GM12878 (cell line): ENCODE results near the gene PAIP1. TPM values are rescaled to one million over a fixed set of nuclear protein-coding genes. Genes with fewer than 3 reads are reported as not detected.

Experiments
- ATAC-seq: fragments of 200-7000 bp; cut with Tn5 transposase; 3 replicates; pipeline ENCODE4 v1.9.1; 2020; ENCODE audit warnings: mild to moderate bottlenecking, moderate library complexity
- BruUV-seq: library from RNA; stranded (reverse); fragments of 400-500 nt; replicated peaks from 2 replicates; lab custom pipeline; 2021; lab: Mats Ljungman, UMichigan
- CTCF ChIA-PET: fragments of 300-600 bp; sonication (Branson Sonifier 250); formaldehyde crosslinking; extraction: SDS; loops from one replicate; lab custom pipeline; 2021; ENCODE audit warnings: inconsistent platforms; lab: Yijun Ruan, JAX
- POLR2A ChIA-PET: fragments of 350-600 bp; formaldehyde crosslinking; extraction: SDS; loops from one replicate; lab custom pipeline; 2021; ENCODE audit warnings: inconsistent platforms; lab: Charles Lee
- RAD21 ChIA-PET: fragments of 300-600 bp; sonication (Branson Sonifier 250); formaldehyde crosslinking; loops from one replicate; lab custom pipeline; 2023; ENCODE audit warnings: antibody characterized with exemption; ENCODE audit not compliant: unreplicated experiment; lab: Charles Lee
- SMC1A ChIA-PET: fragments of 300-600 bp; sonication (Branson Sonifier 250); formaldehyde crosslinking; loops from one replicate; lab custom pipeline; 2023; ENCODE audit not compliant: unreplicated experiment, uncharacterized antibody; lab: Charles Lee
- DNase-seq: peaks from one replicate; pipeline ENCODE4 v3.0.0-alpha.2; 2011; ENCODE audit warnings: low read depth, low spot score
- FAIRE-seq: peaks from 3 replicates; lab custom pipeline; 2011; peaks lifted over from hg19 to GRCh38; lab: Jason Lieb, UNC
- H2AFZ ChIP-seq: 2 replicates; pipeline ENCODE4 v1.6.0; 2011; ENCODE audit warnings: low read depth, low read length, control low read depth; ENCODE audit not compliant: control insufficient read depth
- H3K27ac ChIP-seq: 2 replicates; pipeline ENCODE4 v1.5.1; 2011; ENCODE audit warnings: control low read depth; ENCODE audit not compliant: control insufficient read depth, insufficient read depth
- H3K27me3 ChIP-seq, 2 experiments: replicated peaks in 1 of 2; 2 replicates each; pipeline versions ENCODE4 v1.6.0 to v1.6.1; 2011; ENCODE audit warnings: low read length in 1 of 2; ENCODE audit not compliant: control insufficient read depth in 2 of 2, insufficient read depth in 2 of 2
- H3K36me3 ChIP-seq, 2 experiments: 2 replicates each; pipeline ENCODE4 v1.5.1; 2011; ENCODE audit warnings: low read length in 1 of 2; ENCODE audit not compliant: control insufficient read depth in 2 of 2, insufficient read depth in 2 of 2
- H3K4me1 ChIP-seq: 2 replicates; pipeline ENCODE4 v1.6.1; 2011; ENCODE audit warnings: mild to moderate bottlenecking, low read length, moderate library complexity, mixed read lengths; ENCODE audit not compliant: control insufficient read depth, insufficient read depth
- H3K4me2 ChIP-seq: 2 replicates; pipeline ENCODE4 v1.6.0; 2011; ENCODE audit warnings: control low read depth; ENCODE audit not compliant: control insufficient read depth, insufficient read depth
- H3K4me3 ChIP-seq: fragments of 200-600 bp; sonication (generic); 2 replicates; pipeline ENCODE4 v1.5.1; 2016
- H3K79me2 ChIP-seq: 2 replicates; pipeline ENCODE4 v1.6.0; 2011; ENCODE audit warnings: low read length; ENCODE audit not compliant: control insufficient read depth, insufficient read depth
- H3K9ac ChIP-seq: 2 replicates; pipeline ENCODE4 v1.8.0; 2011; ENCODE audit warnings: low read length, control low read depth, mixed read lengths; ENCODE audit not compliant: control insufficient read depth, insufficient read depth
- H3K9me3 ChIP-seq: replicated peaks from 3 replicates; pipeline ENCODE4 v1.5.1; 2011; ENCODE audit warnings: mild to moderate bottlenecking, low read length; ENCODE audit not compliant: control insufficient read depth, insufficient read depth
- H4K20me1 ChIP-seq: 2 replicates; pipeline ENCODE4 v1.6.0; 2011; ENCODE audit not compliant: control insufficient read depth, insufficient read depth
- CHD1 ChIP-seq: IDR thresholded peaks from 2 replicates; pipeline ENCODE4 v1.6.1; 2012; ENCODE audit warnings: low read depth, low read length, improper control_type of control experiment
- DPF2 ChIP-seq: fragments of 450-650 bp; IDR thresholded peaks from 2 replicates; pipeline ENCODE4 v1.6.1; 2017; ENCODE audit warnings: mild to moderate bottlenecking
- HDAC6 ChIP-seq: fragments of 200-600 bp; sonication (generic); IDR thresholded peaks from one replicate; pipeline ENCODE4 v1.8.0; 2017; ENCODE audit warnings: antibody characterized with exemption; ENCODE audit not compliant: unreplicated experiment
- MTA3 ChIP-seq: IDR thresholded peaks from 2 replicates; pipeline ENCODE4 v1.6.1; 2012; ENCODE audit warnings: low read length, inconsistent platforms, borderline replicate concordance
- MYC ChIP-seq: IDR thresholded peaks from 2 replicates; pipeline ENCODE4 v1.6.1; 2011; ENCODE audit warnings: mild to moderate bottlenecking, low read length, moderate library complexity, inconsistent platforms; ENCODE audit not compliant: insufficient read depth, insufficient replicate concordance, insufficient read length, severe bottlenecking
- NFYA ChIP-seq: IDR thresholded peaks from 2 replicates; pipeline ENCODE4 v1.6.1; 2011; ENCODE audit warnings: low read depth, mild to moderate bottlenecking, low read length, improper control_type of control experiment, borderline replicate concordance
- PAX8 ChIP-seq: fragments of 450-650 bp; IDR thresholded peaks from 2 replicates; pipeline ENCODE4 v1.6.1; 2017; ENCODE audit warnings: mild to moderate bottlenecking, moderate library complexity
- POLR2A ChIP-seq: IDR thresholded peaks from 2 replicates; pipeline ENCODE4 v1.6.1; 2011; ENCODE audit warnings: low read depth, mild to moderate bottlenecking, low read length
- ZSCAN29 ChIP-seq: fragments of 450-650 bp; IDR thresholded peaks from 2 replicates; pipeline ENCODE4 v1.6.1; 2017; ENCODE audit warnings: mild to moderate bottlenecking, moderate library complexity
- WGBS: methylation state at CpG from one replicate; pipeline ENCODE4 v1.1.6; 2016; ENCODE audit warnings: low lambda C conversion rate; ENCODE audit not compliant: insufficient replicate concordance, insufficient coverage; ENCODE audit errors: missing lambda C conversion rate; 5-methylcytosine and 5-hydroxymethylcytosine counted together
- in situ Hi-C: fragments of 300-500 bp; cut with MboI; formaldehyde crosslinking; loops from 9 replicates; pipeline ENCODE4 v1.14.3; 2018; ENCODE audit warnings: mixed read lengths
- intact Hi-C: fragments of 100-400 bp; cut with micrococcal nuclease; formaldehyde crosslinking; loops from one replicate; pipeline ENCODE4 v1.14.2; 2022; ENCODE audit not compliant: unreplicated experiment
- polyA plus RNA-seq, 11 experiments: library from polyadenylated mRNA; depleted of rRNA in 4 of 11; unstranded in 6 of 11; stranded (reverse) in 5 of 11; fragments of >200 nt; fragmentation: Nextera tagmentation in 4 of 11; fragmentation: Illumina TruSeq in 1 of 11; extraction: Ambion mirVana in 4 of 11; extraction: Trizol in 1 of 11; gene quantifications; 1 replicate in 1 of 11; 2 replicates in 10 of 11; pipeline versions ENCODE4 v1.2.1 to v1.2.3, GENCODE V29; 2011 to 2016; ENCODE audit warnings: inconsistent platforms in 2 of 11, missing spikeins in 2 of 11, low read depth in 1 of 11
- total RNA-seq, 4 experiments: library from RNA; depleted of rRNA in 3 of 4; stranded (reverse); fragments of >200 nt in 3 of 4; fragmentation: Illumina TruSeq in 1 of 4; extraction: Trizol in 1 of 4; gene quantifications; 2 replicates each; pipeline versions ENCODE4 v1.2.1 to v1.2.3, GENCODE V29; 2013 to 2021
- TF ChIP-seq, protein P1 (sequence below): fragments of 450-650 bp; IDR thresholded peaks from 2 replicates; pipeline ENCODE4 v1.6.1; 2018; ENCODE audit warnings: borderline replicate concordance, mild to moderate bottlenecking; ENCODE audit not compliant: partially characterized antibody
- TF ChIP-seq, protein P2 (sequence below): fragments of 450-650 bp; IDR thresholded peaks from 2 replicates; pipeline ENCODE4 v1.6.1; 2016; ENCODE audit warnings: mild to moderate bottlenecking
- TF ChIP-seq, protein P3 (sequence below): fragments of 450-650 bp; formaldehyde crosslinking; IDR thresholded peaks from 2 replicates; pipeline ENCODE4 v1.4.0; 2022; ENCODE audit warnings: mild to moderate bottlenecking, moderate library complexity
- TF ChIP-seq, protein P4 (sequence below): fragments of 150-350 bp; IDR thresholded peaks from 2 replicates; pipeline ENCODE4 v1.6.1; 2016; ENCODE audit warnings: low read depth, low read length

The PAIP1 gene
- total and polyA plus RNA-seq, 10 of the 15 experiments (the other 5 are each of a cell fraction or from before 2014, with no cell fraction given) = 37.4 to 90.9 (median 57.0) TPM

DNA sequence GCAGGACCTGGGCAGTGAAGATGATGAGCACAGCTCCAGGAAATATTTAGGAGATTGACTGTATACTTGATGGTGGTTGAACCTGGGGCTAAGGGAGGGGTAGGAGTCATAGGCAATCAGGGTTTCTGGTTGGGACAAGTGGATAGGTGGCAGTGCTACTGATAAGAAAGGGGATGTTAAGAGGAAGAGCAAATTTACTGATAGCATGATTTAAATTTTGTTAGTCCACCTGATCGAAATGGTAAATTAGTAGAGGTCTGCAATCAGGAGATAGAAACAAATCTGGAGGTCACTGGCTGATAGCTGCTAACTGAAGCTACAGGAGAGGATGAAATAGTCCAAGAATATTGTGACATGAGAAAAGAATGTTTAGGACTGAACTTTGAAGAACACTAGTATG, 36.3 kb downstream of the PAIP1 start:
- SMC1A ChIA-PET = interaction anchor here (1.0 kb wide), 1 partner anchor 8 kb away, joined by 3 read pairs; no protein-coding TSS in a partner anchor
- Histone ChIP-seq H3K9me3 (no peaks in the 10 kb centered on the region), H3K27ac (no peak overlapping the region), H3K4me2 (no peak overlapping the region), H4K20me1 (no peaks in the 10 kb centered on the region), H3K4me3 (no peak overlapping the region), H3K79me2 (no peaks in the 10 kb centered on the region; the same call in 1 of the 2 replicates), H3K36me3 (peaks cover 0 to 7% of the 10 kb centered on the region in 2 experiments; a peak in 2 of 4 replicates), H2AFZ (no peak overlapping the region), H3K27me3 (no peaks in the 10 kb centered on the region), H3K9ac (no peak overlapping the region), H3K4me1 (no peaks in the 10 kb centered on the region)
- RAD21 ChIA-PET = no interaction called here
- FAIRE-seq (no peak), DNase-seq (no peak), ATAC-seq (no peak)
- intact Hi-C loops (no loop called here), in situ Hi-C loops (no loop called here)
- CTCF ChIA-PET = interaction anchor here (0.7 kb wide), 1 partner anchor 35 kb away, joined by 3 read pairs; no protein-coding TSS in a partner anchor
- no TSS peak for BruUV-seq
- 100% methylated on average over 1 of the region's 1 CpG for WGBS
- POLR2A ChIA-PET = interaction anchor here (0.6 kb wide), 1 partner anchor 23 kb away, joined by 3 read pairs; no protein-coding TSS in a partner anchor
- TF ChIP-seq CHD1 (no peak), POLR2A (no peak), NFYA (no peak), DPF2 (no peak), ZSCAN29 (no peak), MYC (no peak), PAX8 (no peak), MTA3 (no peak), HDAC6 (no peak)
- TF ChIP-seq, protein P1, sequence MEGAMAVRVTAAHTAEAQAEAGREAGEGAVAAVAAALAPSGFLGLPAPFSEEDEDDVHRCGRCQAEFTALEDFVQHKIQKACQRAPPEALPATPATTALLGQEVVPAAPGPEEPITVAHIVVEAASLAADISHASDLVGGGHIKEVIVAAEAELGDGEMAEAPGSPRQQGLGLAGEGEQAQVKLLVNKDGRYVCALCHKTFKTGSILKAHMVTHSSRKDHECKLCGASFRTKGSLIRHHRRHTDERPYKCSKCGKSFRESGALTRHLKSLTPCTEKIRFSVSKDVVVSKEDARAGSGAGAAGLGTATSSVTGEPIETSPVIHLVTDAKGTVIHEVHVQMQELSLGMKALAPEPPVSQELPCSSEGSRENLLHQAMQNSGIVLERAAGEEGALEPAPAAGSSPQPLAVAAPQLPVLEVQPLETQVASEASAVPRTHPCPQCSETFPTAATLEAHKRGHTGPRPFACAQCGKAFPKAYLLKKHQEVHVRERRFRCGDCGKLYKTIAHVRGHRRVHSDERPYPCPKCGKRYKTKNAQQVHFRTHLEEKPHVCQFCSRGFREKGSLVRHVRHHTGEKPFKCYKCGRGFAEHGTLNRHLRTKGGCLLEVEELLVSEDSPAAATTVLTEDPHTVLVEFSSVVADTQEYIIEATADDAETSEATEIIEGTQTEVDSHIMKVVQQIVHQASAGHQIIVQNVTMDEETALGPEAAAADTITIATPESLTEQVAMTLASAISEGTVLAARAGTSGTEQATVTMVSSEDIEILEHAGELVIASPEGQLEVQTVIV = no peak
- TF ChIP-seq, protein P2, sequence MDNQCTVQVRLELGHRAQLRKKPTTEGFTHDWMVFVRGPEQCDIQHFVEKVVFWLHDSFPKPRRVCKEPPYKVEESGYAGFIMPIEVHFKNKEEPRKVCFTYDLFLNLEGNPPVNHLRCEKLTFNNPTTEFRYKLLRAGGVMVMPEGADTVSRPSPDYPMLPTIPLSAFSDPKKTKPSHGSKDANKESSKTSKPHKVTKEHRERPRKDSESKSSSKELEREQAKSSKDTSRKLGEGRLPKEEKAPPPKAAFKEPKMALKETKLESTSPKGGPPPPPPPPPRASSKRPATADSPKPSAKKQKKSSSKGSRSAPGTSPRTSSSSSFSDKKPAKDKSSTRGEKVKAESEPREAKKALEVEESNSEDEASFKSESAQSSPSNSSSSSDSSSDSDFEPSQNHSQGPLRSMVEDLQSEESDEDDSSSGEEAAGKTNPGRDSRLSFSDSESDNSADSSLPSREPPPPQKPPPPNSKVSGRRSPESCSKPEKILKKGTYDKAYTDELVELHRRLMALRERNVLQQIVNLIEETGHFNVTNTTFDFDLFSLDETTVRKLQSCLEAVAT = no peak
- TF ChIP-seq, protein P3, sequence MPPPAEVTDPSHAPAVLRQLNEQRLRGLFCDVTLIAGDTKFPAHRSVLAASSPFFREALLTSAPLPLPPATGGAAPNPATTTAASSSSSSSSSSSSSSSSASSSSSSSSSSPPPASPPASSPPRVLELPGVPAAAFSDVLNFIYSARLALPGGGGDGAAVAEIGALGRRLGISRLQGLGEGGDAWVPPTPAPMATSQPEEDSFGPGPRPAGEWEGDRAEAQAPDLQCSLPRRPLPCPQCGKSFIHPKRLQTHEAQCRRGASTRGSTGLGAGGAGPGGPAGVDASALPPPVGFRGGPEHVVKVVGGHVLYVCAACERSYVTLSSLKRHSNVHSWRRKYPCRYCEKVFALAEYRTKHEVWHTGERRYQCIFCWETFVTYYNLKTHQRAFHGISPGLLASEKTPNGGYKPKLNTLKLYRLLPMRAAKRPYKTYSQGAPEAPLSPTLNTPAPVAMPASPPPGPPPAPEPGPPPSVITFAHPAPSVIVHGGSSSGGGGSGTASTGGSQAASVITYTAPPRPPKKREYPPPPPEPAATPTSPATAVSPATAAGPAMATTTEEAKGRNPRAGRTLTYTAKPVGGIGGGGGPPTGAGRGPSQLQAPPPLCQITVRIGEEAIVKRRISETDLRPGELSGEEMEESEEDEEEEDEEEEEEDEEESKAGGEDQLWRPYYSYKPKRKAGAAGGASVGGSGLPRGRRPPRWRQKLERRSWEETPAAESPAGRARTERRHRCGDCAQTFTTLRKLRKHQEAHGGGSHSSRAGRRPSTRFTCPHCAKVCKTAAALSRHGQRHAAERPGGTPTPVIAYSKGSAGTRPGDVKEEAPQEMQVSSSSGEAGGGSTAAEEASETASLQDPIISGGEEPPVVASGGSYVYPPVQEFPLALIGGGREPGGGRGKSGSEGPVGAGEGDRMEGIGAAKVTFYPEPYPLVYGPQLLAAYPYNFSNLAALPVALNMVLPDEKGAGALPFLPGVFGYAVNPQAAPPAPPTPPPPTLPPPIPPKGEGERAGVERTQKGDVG (CRISPR knock-in tag) = no peak
- TF ChIP-seq, protein P4, sequence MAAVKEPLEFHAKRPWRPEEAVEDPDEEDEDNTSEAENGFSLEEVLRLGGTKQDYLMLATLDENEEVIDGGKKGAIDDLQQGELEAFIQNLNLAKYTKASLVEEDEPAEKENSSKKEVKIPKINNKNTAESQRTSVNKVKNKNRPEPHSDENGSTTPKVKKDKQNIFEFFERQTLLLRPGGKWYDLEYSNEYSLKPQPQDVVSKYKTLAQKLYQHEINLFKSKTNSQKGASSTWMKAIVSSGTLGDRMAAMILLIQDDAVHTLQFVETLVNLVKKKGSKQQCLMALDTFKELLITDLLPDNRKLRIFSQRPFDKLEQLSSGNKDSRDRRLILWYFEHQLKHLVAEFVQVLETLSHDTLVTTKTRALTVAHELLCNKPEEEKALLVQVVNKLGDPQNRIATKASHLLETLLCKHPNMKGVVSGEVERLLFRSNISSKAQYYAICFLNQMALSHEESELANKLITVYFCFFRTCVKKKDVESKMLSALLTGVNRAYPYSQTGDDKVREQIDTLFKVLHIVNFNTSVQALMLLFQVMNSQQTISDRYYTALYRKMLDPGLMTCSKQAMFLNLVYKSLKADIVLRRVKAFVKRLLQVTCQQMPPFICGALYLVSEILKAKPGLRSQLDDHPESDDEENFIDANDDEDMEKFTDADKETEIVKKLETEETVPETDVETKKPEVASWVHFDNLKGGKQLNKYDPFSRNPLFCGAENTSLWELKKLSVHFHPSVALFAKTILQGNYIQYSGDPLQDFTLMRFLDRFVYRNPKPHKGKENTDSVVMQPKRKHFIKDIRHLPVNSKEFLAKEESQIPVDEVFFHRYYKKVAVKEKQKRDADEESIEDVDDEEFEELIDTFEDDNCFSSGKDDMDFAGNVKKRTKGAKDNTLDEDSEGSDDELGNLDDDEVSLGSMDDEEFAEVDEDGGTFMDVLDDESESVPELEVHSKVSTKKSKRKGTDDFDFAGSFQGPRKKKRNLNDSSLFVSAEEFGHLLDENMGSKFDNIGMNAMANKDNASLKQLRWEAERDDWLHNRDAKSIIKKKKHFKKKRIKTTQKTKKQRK = no peak
